HG02759 (cell line): ENCODE results near the gene LYRM2.
"Not testable (repeated sequence)": the region's sequence is repeated elsewhere in the genome, so short reads cannot be mapped to it uniquely, and the experiment has no call there.

Experiments
- ATAC-seq: cut with Tn5 transposase; IDR thresholded peaks from one replicate; pipeline ENCODE4 v1.9.1; 2021; ENCODE audit warnings: mild to moderate bottlenecking, moderate library complexity; ENCODE audit not compliant: unreplicated experiment

Gene LYRM2

DNA sequence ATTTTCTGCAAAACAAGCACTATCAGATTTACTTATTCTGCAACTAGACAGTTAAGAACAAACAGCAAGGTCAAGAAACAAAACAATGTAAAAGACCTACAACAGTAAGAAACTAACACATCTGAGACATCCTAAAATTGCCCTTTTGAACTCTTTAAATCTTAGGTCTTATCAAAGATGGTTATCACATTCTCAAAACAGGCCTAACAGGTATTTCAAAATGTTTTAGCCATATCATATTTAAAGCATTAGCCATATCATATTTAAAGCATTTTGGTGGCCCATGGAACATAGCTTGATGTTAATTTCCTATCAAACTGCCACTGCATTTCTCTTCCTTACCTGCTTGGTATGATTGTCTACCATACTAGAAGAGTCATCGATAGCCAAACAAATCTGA is 11.1 kb upstream of the LYRM2 start:
- no peak for ATAC-seq

DNA sequence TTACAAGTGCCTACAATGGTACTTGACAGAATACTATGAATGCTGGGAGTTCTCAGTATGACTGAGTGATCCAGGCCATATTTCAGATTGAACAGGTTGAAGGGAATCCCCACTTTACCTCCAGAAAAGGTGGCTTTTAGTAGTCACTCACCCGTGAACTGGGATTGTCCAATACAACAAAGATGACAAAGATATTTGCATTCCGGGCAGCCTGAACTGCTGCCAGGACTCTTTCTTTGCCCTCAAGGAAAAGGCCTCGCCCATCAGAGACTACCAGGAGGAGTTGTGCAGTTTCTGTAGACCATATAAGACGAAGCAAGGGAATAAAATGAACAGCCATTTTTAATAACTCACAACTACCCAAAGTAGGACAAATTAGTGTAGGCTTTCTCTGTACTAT is 6.3 kb upstream of the LYRM2 start:
- ATAC-seq: no peak

DNA sequence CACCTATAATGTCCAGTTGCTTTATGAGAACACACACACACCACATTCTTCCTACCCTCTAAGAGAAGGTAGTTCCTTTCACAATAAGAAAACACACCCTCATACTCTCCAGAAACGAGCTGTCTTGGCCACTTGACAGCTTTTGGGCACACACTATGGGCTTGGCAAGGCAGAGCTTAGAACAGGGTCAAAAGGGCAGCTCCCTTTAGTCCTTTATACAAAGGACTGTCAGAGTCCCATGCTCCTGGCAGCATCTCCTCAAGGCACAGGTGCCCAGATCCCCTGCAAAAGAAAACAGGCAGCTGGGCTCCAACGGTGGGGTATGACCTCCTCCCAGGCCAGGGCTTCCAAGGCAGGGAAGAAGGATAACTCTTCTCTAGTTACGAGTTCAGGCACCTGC is 4.9 kb upstream of the LYRM2 start:
- ATAC-seq: no peak

DNA sequence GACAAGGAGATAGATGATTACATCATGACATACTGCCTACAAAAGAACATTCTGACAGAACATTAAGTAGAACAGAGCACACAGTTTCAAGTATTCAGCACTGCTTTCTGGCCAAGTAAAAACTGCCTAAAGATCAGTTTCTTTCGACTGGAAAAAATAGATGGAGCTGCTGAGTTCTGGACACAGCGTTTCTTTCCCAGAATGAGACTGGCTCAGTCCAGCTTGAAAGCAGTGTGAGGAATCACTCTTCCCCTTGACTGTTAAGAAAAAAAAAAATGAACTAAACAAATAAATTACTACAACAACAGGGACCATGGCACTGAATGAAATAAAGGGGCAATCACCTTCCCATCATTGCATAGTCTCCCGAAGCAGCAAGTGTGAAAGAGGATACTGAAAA is 4.4 kb upstream of the LYRM2 start:
- ATAC-seq: no peak

DNA sequence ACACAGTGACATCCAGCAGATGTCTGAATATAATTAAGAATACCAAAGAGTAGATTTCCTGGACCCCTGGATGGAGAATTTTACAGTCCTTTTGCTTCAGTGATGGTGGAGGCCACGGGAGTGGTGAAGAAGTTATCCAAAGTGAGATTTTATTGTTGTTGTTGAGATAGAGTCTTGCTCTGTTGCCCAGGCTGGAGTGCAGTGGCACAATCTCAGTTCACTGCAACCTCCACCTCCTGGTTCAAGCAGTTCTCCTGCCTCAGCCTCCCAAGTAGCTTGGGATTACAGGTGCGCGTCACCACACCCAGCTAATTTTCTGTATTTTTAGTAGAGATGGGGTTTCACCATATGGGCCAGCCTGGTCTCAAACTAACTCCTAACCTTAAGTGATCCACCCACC is 3.0 kb upstream of the LYRM2 start:
- not testable (repeated sequence) for ATAC-seq

DNA sequence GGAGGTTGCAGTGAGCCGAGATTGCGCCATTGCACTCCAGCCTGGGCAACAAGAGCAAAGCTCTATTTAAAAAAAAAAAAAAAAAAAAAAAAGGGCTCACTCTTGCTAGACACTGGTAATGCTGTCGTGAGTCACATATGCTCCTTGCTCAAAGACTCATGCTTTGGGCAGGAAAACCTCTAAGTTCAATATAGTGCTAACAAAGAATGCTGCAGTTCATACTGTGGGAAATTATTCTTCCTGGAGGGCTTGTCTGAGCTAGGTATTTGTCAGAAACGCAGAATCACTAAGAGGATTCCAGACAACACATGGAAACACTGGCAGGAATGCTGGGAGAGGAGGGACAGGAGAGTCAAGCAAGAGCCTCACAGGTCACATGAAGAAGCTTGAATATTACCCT is 2.3 kb upstream of the LYRM2 start:
- ATAC-seq: no peak

DNA sequence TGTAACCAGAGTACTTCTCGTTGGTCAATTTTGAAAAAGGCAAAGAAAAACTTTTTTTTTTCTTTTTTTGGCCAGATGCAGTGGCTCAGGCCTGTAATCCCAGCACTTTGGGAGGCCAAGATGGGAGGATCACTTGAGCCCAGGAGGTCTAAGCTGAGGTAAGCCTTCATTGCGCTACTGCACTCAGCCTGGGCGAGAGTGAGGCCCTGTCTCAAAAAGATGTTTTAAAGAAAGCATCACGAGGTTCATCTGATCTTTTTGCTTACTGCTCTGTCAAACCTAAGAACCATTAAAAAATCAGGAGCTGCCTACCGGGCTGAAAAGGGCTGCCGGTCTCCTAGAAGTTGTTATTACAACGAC is 607 bp downstream of the LYRM2 start:
- no peak for ATAC-seq

DNA sequence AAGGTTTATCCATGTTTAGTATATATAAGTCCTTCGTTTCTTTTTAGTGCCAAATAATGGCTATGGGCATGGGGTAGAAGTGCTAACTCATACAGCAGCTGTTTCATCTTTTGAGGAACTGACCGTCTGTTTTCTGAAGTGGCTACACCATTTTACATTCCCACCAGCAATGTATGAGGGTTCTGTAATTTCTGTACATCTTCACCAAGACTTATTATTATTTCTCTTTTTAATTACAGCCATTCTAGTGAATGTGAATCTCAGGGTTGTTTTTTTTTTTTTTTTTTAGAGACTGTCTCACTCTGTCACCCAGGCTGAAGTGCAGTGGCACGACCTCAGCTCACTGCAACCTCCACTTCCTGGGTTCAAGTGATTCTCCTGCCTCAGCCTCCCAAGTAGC is 2.1 kb downstream of the LYRM2 start:
- not testable (repeated sequence) for ATAC-seq

DNA sequence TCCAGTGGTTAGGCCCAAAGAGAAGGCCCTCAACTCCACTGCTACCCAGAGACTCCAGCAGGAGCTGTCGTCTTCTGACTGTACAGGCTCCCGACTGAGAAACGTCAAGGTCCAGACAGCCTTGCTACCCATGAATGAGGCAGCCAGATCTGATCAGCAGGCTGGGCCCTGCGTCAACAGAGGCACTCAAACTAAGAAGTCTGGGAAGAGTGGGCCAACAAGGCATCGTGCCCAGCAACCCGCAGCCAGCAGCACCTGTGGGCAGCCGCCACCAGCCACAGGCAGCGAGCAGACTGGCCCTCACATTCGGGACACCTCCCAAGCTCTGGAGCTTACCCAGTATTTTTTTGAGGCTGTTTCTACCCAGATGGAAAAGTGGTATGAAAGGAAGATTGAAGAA is 8.1 kb downstream of the LYRM2 start:
- ATAC-seq: no peak

DNA sequence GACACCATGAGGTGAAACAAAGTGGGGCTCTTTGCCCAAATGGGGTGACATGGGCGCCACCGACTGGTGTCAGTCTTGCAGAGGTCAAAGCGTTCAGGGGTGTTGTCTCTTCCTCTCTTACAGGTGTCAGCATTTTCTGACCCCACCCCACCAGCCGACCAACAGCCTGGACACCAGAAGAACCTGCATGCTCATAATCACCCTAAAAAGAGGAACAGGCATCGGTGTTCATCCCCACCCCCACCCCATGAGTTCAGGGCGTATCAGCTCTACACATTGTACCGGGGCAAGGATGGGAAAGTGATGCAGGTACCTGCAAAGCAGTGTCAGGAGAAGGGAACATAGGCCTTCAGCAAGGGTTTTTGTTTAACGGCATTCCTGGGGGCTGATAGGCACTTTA is 14.8 kb downstream of the LYRM2 start:
- ATAC-seq: no peak

DNA sequence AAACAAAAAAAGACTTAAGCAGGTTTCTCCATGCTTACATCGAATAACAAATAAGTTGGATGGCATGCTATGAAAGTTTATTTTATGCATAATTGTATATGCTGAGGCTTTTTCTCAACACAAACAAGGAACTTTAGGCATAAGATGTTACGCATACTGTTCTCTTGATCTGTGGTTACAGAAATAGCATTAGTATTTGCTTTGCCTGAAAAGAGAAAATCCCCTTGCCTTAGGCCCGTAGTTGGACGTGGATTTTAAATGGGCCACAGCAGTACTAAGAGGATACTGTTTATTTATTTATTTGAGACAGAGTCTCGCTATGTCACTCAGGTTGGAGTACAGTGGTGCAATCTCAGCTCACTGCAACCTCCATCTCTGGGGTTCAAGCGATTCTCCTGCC is 19.0 kb downstream of the LYRM2 start:
- no peak for ATAC-seq

DNA sequence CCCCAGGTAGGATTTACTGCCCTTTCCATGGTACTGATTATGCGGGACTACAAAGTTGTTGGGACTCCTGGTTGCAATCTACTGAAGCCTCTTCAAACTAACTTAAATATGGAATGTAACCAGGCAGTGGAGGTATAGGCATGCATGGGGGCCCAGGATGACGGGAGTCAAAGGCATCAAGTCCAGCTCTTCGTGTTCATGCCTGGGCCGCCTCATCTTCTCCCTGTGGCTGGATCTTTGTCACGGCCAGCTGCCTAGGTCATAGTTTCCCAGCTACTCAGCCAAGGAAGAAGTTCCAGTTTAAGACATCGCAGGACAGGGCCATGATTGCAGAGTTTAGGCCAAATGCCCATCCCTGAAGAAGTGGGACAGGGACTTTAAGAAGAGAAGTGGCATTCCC is 20.5 kb downstream of the LYRM2 start:
- no peak for ATAC-seq

DNA sequence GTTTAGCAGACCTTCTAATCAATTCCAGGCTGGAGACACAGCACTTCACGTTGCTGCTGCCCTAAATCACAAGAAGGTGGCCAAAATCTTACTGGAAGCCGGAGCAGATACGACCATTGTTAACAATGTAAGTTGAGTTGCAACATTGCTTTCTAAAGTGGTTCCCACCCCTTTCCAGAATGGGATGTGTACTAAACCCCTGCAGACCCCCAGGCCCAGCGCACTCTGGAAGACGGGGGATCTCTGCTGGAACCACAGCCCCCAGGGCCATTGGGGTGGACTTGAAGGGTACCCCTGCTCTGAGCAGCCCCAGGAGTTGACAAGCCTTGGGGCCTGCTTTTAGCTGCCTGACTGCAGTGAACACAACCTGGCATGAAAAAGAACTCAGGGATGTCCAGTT is 22.0 kb downstream of the LYRM2 start:
- no peak for ATAC-seq

DNA sequence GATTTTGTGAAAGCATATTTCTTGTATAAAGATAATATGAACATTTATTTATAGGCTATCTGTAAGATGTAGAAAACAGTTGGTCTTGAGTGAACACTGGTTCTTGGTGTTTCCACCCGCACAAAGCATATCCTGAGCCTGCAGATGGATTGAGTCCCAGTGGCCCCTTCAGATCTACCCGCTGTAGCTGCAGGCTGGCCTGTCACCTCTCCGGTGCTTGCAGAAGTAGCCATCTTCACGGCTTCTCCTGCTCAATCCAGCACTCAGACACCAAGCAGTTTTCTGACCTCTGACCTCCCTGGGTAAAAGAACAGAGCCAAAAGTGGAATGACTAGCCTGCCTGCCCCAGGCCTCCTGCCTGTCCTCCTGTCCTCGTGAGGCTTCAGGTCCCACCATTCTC is 22.7 kb downstream of the LYRM2 start:
- ATAC-seq: no peak

DNA sequence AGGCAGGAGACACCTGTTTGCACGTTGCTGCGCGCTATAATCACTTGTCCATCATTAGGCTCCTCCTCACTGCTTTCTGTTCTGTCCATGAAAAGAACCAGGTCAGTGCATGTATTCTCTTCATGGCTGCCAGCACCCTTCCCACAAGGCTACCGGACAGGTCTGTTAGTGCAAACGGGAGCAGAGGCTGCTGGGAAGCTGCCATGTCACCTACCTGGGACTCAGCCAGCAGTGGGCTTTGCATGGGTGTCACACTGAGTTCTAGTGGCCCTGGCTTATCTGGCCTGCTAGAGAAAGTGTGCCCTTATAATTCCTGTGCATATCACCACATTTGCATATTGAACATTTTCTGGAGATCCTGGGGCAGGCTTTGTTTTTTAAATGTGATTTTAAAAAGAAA is 24.8 kb downstream of the LYRM2 start:
- ATAC-seq: no peak

DNA sequence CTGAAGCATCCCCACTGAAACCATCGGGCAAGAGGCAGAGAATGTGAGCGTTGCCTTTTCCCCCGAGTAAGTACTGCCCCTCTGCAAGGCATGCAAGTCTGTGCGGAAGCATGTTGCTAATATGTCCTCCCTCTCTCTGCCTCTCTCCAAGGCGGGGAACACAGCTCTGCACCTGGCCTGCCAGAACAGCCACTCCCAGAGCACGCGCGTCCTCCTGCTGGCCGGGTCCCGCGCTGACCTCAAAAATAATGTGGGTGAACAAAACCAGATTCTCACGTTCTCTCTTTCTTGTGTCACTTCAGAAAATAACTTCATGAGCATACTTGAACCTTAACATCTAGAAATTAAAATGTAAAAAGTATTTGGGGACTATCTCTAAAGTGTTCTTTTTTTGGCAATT is 26.4 kb downstream of the LYRM2 start:
- no peak for ATAC-seq

DNA sequence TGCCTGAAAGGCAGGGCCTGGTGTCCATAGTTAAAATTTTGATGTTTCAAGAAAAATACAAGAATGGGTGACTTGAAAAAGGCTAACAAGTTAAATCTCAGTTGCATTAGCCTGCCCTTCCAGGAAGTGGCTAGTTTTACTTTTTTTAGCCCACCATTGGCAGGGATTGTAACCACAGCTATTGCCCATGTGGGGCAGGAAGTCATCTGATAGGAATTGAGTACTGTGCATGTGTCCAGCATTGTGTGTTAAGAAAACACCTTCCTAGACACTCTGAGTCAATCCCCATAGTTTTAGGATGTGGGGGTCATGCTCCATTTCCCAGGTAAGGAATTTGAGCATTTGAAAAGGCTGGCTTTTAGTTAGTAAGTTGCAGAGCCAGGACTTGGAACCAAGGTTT is 26.9 kb downstream of the LYRM2 start:
- ATAC-seq: no peak

DNA sequence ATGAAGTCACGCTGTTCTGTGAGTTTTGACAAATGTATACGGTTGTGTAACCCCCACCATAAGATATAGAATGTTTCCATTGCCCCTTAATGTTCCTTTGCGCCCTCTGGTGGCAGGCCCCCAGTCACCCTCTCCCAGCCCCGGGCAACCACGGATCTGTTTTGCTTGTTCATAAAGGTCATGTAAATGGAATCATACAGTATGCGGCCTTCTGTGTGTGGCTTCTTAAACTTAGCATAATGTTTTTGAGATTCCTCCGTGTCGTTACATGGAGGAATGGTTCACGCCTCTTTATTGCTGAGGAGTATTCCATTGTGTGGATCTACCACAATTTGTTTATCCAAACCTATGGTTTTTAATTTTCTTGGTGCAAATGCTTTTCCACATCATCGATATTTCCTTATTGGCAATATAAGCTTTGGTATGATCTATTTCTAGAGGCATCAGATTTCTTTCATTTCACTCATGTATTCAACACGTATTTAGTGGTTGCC is 28.4 kb downstream of the LYRM2 start:
- peak; percentile 57 for ATAC-seq

DNA sequence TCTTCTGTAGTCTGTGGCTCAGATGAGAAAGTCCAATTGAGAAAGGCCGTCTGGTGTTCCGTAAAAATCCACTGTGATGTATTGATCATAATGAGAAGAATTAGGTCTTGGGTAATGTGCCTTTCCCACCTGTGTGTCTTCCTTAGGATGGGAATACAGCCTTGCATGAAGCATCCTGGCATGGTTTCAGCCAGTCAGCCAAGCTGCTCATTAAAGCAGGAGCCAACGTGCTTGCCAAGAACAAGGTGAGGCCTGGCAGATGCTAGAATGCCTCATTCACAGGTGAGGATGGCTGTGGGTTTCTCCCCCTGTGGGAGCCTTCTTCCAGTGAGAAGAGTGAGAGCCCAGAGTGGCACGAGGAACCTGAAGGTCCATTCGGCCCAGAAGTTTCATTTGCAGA is 32.7 kb downstream of the LYRM2 start:
- ATAC-seq: no peak

DNA sequence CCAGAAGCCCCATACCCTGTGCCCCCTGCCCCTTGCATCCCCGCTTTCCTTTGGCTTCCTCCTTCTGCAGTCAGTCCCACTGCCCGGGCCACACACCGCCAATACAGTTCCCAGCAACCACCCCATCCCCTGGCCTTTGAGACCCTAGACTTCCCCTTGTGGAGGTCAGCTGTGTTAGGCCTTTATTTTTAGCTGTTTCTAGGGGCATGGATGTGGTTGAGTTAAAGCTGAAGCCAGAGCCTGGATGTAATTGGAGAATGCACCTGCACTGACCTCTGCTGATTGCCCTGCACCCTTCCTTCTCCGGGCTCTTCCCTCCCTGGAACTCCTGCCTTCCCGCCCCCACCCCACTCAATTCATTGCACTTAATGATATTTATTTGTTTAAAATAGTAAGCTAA is 33.9 kb downstream of the LYRM2 start:
- no peak for ATAC-seq

DNA sequence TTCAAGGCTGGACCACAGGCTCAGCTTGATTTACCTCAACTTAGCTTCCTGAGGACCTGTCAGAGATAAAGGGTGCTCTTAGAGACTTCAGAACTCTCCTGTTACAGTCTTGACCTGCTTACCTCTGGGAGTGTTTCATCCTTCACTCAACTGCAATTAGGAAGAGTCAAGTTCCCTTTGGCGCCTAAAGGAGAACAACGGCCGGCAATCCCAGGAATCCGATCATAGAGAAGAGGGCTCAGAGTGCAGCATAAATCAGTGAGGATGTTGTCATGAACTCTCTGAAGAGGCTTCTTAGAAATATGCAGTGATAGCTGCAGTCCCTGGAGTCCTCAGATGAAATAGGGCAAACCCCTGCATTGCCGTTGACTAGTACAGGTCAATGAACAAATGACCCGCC is 36.4 kb downstream of the LYRM2 start:
- no peak for ATAC-seq

DNA sequence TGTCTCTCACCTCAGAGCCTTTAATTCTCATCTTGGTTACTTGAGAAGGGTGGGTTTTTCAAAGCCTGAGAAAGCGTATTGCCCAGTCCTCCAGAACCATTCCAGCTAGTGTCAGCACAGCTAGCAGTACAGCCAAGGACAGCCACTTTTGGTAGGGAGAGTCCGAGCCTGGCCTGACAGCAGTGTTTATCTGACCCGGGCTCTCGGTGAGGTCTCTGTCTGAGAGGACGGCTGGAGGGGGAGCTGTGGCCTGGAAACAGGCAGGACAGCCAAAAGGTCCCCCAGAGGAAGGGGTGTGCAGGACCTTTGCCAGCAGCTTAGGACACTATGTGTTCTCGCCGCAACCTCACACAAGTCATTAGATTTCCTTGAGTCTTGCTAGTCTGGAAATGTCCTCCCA is 38.8 kb downstream of the LYRM2 start:
- ATAC-seq: no peak

DNA sequence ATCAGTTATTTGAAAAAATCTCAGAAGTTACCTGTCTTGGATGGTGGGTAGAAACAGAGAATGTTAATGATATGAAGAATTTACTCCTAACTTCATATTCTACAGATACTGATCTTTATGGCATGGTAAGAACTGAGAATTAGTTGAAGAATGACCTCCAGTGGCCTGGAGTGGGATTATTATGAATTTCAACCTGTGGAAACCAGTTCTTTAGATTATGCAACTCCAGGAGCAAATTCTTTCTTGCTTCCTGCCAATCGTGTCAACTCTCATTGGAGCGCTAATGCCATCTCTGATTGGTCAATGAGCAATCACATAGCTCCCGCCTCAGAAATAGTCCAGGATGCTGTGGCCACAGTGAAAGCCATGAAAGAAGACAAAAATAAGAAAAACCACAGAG is 40.6 kb downstream of the LYRM2 start:
- ATAC-seq: no peak

DNA sequence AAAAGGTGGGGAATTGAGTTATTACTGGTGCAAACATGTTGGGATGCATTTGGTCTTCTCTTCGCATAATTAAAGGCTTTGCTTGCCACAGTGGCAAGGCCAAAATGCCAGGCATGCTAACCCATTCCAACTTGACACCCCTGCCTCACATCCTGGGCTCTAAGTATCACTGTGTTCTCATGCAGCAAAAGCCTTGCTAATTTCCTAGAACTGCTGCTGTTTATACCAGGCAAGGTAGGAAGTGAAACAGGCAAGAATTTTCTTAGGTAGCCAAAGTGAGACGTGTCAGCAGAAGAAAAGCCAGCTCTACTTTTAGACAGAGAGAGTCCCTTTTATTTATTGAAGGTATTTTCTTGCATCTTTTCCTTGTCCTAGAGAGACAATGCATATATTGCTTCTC is 41.2 kb downstream of the LYRM2 start:
- ATAC-seq: no peak
